ENCODE measurements around the gene RBM42.

RBM42 gene

DNA sequence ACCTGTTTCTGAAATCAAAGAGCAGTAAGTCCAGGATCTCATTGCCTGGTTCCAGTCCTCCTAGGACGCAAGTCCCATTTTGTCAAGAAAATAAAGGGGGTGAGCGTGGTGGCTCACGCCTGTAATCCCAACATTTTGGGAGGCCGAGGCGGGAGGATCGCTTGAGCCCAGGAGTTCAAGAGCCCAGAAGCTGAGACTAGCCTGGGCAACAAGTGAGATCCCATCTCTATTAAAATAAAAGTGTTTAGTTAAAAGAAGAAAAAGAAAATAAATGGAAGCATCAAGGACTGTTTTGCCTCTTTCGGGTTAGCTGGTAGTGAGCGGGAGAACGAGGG is 16.6 kb upstream of the RBM42 start:
- Histone ChIP-seq H3K27ac (ENCODE audit: low read depth, low read length) (no peak overlapping the region), H3K9me3 (ENCODE audit: control insufficient read depth, insufficient read depth, low read length) (peaks cover 4% of the 10 kb centered on the region; the same call in 1 of the 2 replicates), H3K4me3 (ENCODE audit: low read length) (peak overlapping the region; percentile 81), H3K36me3 (ENCODE audit: control insufficient read depth, low read length) (peaks cover 21% of the 10 kb centered on the region), H3K27me3 (ENCODE audit: control insufficient read depth, low read length) (no peaks in the 10 kb centered on the region), H3F3A (ENCODE audit: control insufficient read depth, insufficient read depth) (no peaks in the 10 kb centered on the region), H3K9me2 (replicated peaks; ENCODE audit: control insufficient read depth, low read length) (no peaks in the 10 kb centered on the region), H3K79me2 (ENCODE audit: control insufficient read depth, low read length) (peaks cover 15% of the 10 kb centered on the region), H4K20me1 (ENCODE audit: control insufficient read depth, insufficient read depth, low read depth, low read length) (no peaks in the 10 kb centered on the region), H3K4me2 (ENCODE audit: low read length) (peak overlapping the region; percentile 76), H3K4me1 (ENCODE audit: control insufficient read depth, low read length) (peaks cover 28% of the 10 kb centered on the region)
- TF ChIP-seq CTCF (IDR thresholded peaks at IDR 0.05; ENCODE audit: low read depth, low read length, poor library complexity, severe bottlenecking) (no peak), EZH2phosphoT487 (IDR thresholded peaks at IDR 0.05; ENCODE audit: borderline replicate concordance, low read length) (no peak)

DNA sequence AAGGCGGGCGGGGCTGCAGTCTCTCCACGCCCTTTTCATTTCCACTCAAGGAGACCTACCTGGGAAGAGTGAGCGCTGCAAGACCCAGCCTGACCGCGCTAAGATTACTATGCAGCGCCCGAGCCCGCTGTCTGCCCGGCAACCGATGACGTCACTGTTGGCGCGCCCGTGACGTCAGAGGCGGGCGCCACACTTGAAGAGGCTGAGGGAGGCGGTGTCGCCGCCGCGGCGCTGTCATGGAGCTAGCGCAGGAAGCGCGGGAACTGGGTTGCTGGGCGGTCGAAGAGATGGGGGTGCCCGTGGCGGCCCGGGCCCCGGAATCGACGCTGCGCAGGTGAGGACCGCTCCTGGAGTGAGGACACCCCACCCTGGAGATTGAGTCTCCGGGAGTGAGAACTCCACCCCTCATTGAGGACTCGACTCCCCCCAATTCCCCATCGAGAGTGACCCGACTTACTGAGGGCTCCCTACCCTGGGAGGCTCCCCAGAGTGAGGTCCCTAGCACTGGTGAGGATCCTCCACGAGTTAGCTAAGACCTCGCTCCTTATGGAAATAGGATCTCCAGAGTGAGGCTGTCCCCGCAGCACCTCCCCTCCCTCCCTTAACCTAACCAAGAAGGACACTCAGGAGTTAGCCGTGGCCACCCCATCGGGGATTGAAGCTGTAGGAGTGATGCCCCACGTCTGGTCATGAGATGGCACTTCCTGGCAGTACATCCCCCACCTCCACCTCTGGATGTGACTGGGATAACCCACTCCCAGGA is 16.1 kb upstream of the RBM42 start, which contains the start of gene HAUS5:
TSS of gene HAUS5 (plus strand) at position 177 of the 763 bp plus-strand sequence. CDS start at position 237, 60 bp downstream.
- Histone ChIP-seq H3K4me3 (ENCODE audit: low read length) (peak within 1 kb of the TSS; percentile 81), H3K9me2 (replicated peaks; ENCODE audit: control insufficient read depth, low read length) (no peaks in the 10 kb centered on the region), H3K79me2 (ENCODE audit: control insufficient read depth, low read length) (peaks cover 15% of the 10 kb centered on the region), H3F3A (ENCODE audit: control insufficient read depth, insufficient read depth) (no peaks in the 10 kb centered on the region), H3K27me3 (ENCODE audit: control insufficient read depth, low read length) (no peaks in the 10 kb centered on the region), H4K20me1 (ENCODE audit: control insufficient read depth, insufficient read depth, low read depth, low read length) (no peaks in the 10 kb centered on the region), H3K9me3 (ENCODE audit: control insufficient read depth, insufficient read depth, low read length) (no peaks in the 10 kb centered on the region), H3K4me2 (ENCODE audit: low read length) (peak within 1 kb of the TSS; percentile 76), H3K4me1 (ENCODE audit: control insufficient read depth, low read length) (peaks cover 28% of the 10 kb centered on the region), H3K27ac (ENCODE audit: low read depth, low read length) (peak within 1 kb of the TSS; percentile 25; the same call in 1 of the 2 replicates), H3K36me3 (ENCODE audit: control insufficient read depth, low read length) (peaks cover 27% of the 10 kb centered on the region)
- TF ChIP-seq EZH2phosphoT487 (IDR thresholded peaks at IDR 0.05; ENCODE audit: borderline replicate concordance, low read length) (no peak), CTCF (IDR thresholded peaks at IDR 0.05; ENCODE audit: low read depth, low read length, poor library complexity, severe bottlenecking) (no peak)

GRCh38 chr19:35613574-35613973 is 15.3 kb upstream of the RBM42 start:
- H3K79me2 ChIP-seq (ENCODE audit: control insufficient read depth, low read length) = peaks cover 15% of the 10 kb centered on the region
- H3K9me3 ChIP-seq (ENCODE audit: control insufficient read depth, insufficient read depth, low read length) = no peaks in the 10 kb centered on the region
- TF ChIP-seq EZH2phosphoT487 (IDR thresholded peaks at IDR 0.05; ENCODE audit: borderline replicate concordance, low read length) (no peak), CTCF (IDR thresholded peaks at IDR 0.05; ENCODE audit: low read depth, low read length, poor library complexity, severe bottlenecking) (no peak)
- peak overlapping the region; percentile 76 for H3K4me2 ChIP-seq (ENCODE audit: low read length)
- H3K9me2 ChIP-seq (replicated peaks; ENCODE audit: control insufficient read depth, low read length) = no peaks in the 10 kb centered on the region
- H3K27ac ChIP-seq (ENCODE audit: low read depth, low read length) = no peak overlapping the region
- H3K36me3 ChIP-seq (ENCODE audit: control insufficient read depth, low read length) = peaks cover 32% of the 10 kb centered on the region
- H3K4me1 ChIP-seq (ENCODE audit: control insufficient read depth, low read length) = peaks cover 25% of the 10 kb centered on the region
- H3F3A ChIP-seq (ENCODE audit: control insufficient read depth, insufficient read depth) = no peaks in the 10 kb centered on the region
- H4K20me1 ChIP-seq (ENCODE audit: control insufficient read depth, insufficient read depth, low read depth, low read length) = no peaks in the 10 kb centered on the region
- no peaks in the 10 kb centered on the region for H3K27me3 ChIP-seq (ENCODE audit: control insufficient read depth, low read length)
- H3K4me3 ChIP-seq (ENCODE audit: low read length) = peak overlapping the region; percentile 81

All from DOHH2 (cell line).